Neural cell (in vitro differentiated cells): ENCODE results near the gene CDC23. TPM values are rescaled to one million over a fixed set of nuclear protein-coding genes. Genes with fewer than 3 reads are reported as not detected.
"Not testable (repeated sequence)": the region's sequence is repeated elsewhere in the genome, so short reads cannot be mapped to it uniquely, and the experiment has no call there.

Experiments
- H2AFZ ChIP-seq: fragments of 200-600, 300-800 bp; sonication (generic), shearing (Covaris generic); 2 replicates; pipeline ENCODE4 v1.6.0; 2014; ENCODE audit warnings: low read depth, mild to moderate bottlenecking, antibody characterized with exemption, low read length, moderate library complexity
- H3F3A ChIP-seq: fragments of 200-600 bp; shearing (Covaris generic); 2 replicates; pipeline ENCODE4 v1.6.1; 2016; ENCODE audit warnings: mild to moderate bottlenecking, moderate library complexity, mixed read lengths, antibody characterized with exemption, low read length; ENCODE audit not compliant: insufficient read depth, poor library complexity, severe bottlenecking
- H3K27ac ChIP-seq: fragments of 200-600, 300-800 bp; sonication (generic), shearing (Covaris generic); 2 replicates; pipeline ENCODE4 v1.5.1; 2014; ENCODE audit warnings: mild to moderate bottlenecking, low read length, moderate library complexity
- H3K27me3 ChIP-seq: fragments of 300-800, 200-600 bp; sonication (generic), shearing (Covaris generic); 2 replicates; pipeline ENCODE4 v1.6.0; 2014; ENCODE audit warnings: mild to moderate bottlenecking, low read depth, low read length, moderate library complexity; ENCODE audit not compliant: insufficient read depth
- H3K36me3 ChIP-seq: fragments of 300-800, 200-600 bp; sonication (generic), shearing (Covaris generic); 2 replicates; pipeline ENCODE4 v1.5.1; 2014; ENCODE audit warnings: mild to moderate bottlenecking, antibody characterized with exemption, low read length, moderate library complexity; ENCODE audit not compliant: insufficient read depth
- H3K4me2 ChIP-seq: fragments of 300-800, 200-600 bp; sonication (generic), shearing (Covaris generic); 2 replicates; pipeline ENCODE4 v1.6.0; 2014; ENCODE audit warnings: mild to moderate bottlenecking, low read length
- H3K4me3 ChIP-seq: fragments of 300-800, 200-600 bp; sonication (generic), shearing (Covaris generic); 2 replicates; pipeline ENCODE4 v1.5.1; 2014; ENCODE audit warnings: mild to moderate bottlenecking, low read length, moderate library complexity
- H3K79me2 ChIP-seq: fragments of 200-600 bp; shearing (Covaris generic); replicated peaks from 2 replicates; pipeline ENCODE4 v1.6.0; 2014; ENCODE audit warnings: mild to moderate bottlenecking, low read length, moderate library complexity; ENCODE audit not compliant: insufficient read depth
- H3K9ac ChIP-seq: fragments of 300-800, 200-600 bp; sonication (generic), shearing (Covaris generic); 2 replicates; pipeline ENCODE4 v1.6.1; 2016; ENCODE audit warnings: mild to moderate bottlenecking, low read length, mixed read lengths
- H3K9me2 ChIP-seq: fragments of 200-600 bp; shearing (Covaris generic); 2 replicates; pipeline ENCODE4 v1.6.1; 2016; ENCODE audit warnings: mild to moderate bottlenecking, low read length, mixed read lengths; ENCODE audit not compliant: insufficient read depth
- H3K9me3 ChIP-seq: fragments of 200-600, 300-800 bp; sonication (generic), shearing (Covaris generic); 2 replicates; pipeline ENCODE4 v1.6.1; 2016; ENCODE audit warnings: mild to moderate bottlenecking, mixed run types, low read length, moderate library complexity, mixed read lengths
- H4K20me1 ChIP-seq: fragments of 200-600 bp; shearing (Covaris generic); 2 replicates; pipeline ENCODE4 v1.6.1; 2016; ENCODE audit warnings: mild to moderate bottlenecking, mixed run types; ENCODE audit not compliant: insufficient read depth
- EP300 ChIP-seq: fragments of 450-650 bp; conservative IDR thresholded peaks from 2 replicates; pipeline ENCODE4 v1.6.1; 2014; ENCODE audit warnings: antibody characterized with exemption, mild to moderate bottlenecking, moderate library complexity; ENCODE audit not compliant: poor library complexity, severe bottlenecking
- EZH2 ChIP-seq: fragments of 200-600, 300-800 bp; shearing (Covaris generic), sonication (generic); IDR thresholded peaks from 2 replicates; pipeline ENCODE4 v1.6.1; 2014; ENCODE audit warnings: antibody characterized with exemption, low read length, borderline replicate concordance, mild to moderate bottlenecking; ENCODE audit not compliant: insufficient read depth, poor library complexity, severe bottlenecking
- MXI1 ChIP-seq: fragments of 450-650 bp; conservative IDR thresholded peaks from 2 replicates; pipeline ENCODE4 v1.6.1; 2014; ENCODE audit warnings: antibody characterized with exemption, mild to moderate bottlenecking; ENCODE audit not compliant: poor library complexity, severe bottlenecking
- POLR2AphosphoS5 ChIP-seq: IDR thresholded peaks from 2 replicates; pipeline ENCODE4 v1.6.1; 2012
- RAD21 ChIP-seq: fragments of 450-650 bp; conservative IDR thresholded peaks from 2 replicates; pipeline ENCODE4 v1.6.1; 2014; ENCODE audit warnings: antibody characterized with exemption, mild to moderate bottlenecking, moderate library complexity
- SMC3 ChIP-seq: fragments of 450-650 bp; conservative IDR thresholded peaks from 2 replicates; pipeline ENCODE4 v1.6.1; 2014; ENCODE audit warnings: antibody characterized with exemption, mild to moderate bottlenecking, moderate library complexity; ENCODE audit not compliant: poor library complexity
- TAF1 ChIP-seq: IDR thresholded peaks from 2 replicates; pipeline ENCODE4 v1.6.1; 2012; ENCODE audit warnings: low read depth
- polyA plus RNA-seq: library from polyadenylated mRNA; depleted of rRNA; stranded (reverse); fragments of >200 nt; gene quantifications from 2 replicates; pipeline ENCODE4 v1.2.3, GENCODE V29; 2014
- TF ChIP-seq, protein P1 (sequence below): fragments of 450-650 bp; IDR thresholded peaks from 2 replicates; pipeline ENCODE4 v1.5.1; 2014; ENCODE audit warnings: antibody characterized with exemption, mild to moderate bottlenecking, moderate library complexity; ENCODE audit not compliant: poor library complexity, severe bottlenecking
- TF ChIP-seq, protein P2 (sequence below): IDR thresholded peaks from 2 replicates; pipeline ENCODE4 v1.6.1; 2012; ENCODE audit warnings: borderline replicate concordance

CDC23 gene
- polyA plus RNA-seq, 1 donor from 2014 or later: 52.9 TPM

DNA sequence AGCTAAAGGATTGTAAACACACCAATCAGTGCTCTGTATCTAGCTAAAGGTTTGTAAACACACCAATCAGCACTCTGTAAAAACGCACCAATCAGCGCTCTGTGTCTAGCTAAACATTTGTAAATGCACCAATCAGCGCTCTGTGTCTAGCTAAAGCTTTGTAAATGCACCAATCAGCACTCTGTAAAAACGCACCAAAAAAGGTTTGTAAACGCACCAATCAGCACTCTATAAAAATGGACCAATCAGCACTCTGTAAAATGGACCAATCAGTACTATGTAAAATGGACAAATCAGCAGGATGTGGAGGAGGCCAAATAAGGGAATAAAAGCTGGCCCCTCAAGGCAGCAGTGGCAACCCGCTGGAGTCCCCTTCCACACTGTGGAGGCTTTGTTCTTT lies 69.5 kb downstream of the CDC23 start:
- H3K27ac ChIP-seq, H3K36me3 ChIP-seq, H3K9me2 ChIP-seq, H3K9ac ChIP-seq, H3F3A ChIP-seq, H3K9me3 ChIP-seq, H4K20me1 ChIP-seq, H2AFZ ChIP-seq, H3K4me2 ChIP-seq, H3K27me3 ChIP-seq, H3K79me2 ChIP-seq, H3K4me3 ChIP-seq: not testable (repeated sequence)

DNA sequence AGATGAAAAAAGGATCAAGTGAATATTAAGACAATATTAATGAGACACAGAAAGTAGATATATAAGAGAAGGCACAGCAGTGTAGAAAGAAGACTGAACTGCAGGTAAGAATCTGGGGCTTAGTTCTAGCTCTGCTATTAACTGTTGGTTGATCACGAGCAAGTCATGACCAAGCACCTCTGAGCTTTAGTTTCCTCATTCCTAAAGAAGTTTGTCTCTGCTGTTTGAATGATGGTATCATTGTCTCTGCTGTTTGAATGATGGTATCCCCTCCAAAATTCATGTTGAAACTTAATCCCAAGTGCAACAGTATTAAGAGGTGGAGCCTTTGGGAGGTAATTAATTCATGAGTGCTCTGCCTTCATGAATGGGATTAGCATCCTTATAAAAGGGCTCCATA lies 71.4 kb downstream of the CDC23 start:
- H3K27ac ChIP-seq: no peak overlapping the region
- H3K36me3 ChIP-seq: no peaks in the 10 kb centered on the region
- no peaks in the 10 kb centered on the region for H3K27me3 ChIP-seq
- no peak overlapping the region for H3K4me3 ChIP-seq
- H3K79me2 ChIP-seq: no peaks in the 10 kb centered on the region
- no peaks in the 10 kb centered on the region for H3F3A ChIP-seq
- H3K9ac ChIP-seq: no peak overlapping the region
- H2AFZ ChIP-seq: no peak overlapping the region
- no peak for TF ChIP-seq RAD21
- no peak for TF ChIP-seq EP300
- H3K9me3 ChIP-seq: no peaks in the 10 kb centered on the region
- H3K4me2 ChIP-seq: no peak overlapping the region
- no peaks in the 10 kb centered on the region for H4K20me1 ChIP-seq
- H3K9me2 ChIP-seq: no peaks in the 10 kb centered on the region

DNA sequence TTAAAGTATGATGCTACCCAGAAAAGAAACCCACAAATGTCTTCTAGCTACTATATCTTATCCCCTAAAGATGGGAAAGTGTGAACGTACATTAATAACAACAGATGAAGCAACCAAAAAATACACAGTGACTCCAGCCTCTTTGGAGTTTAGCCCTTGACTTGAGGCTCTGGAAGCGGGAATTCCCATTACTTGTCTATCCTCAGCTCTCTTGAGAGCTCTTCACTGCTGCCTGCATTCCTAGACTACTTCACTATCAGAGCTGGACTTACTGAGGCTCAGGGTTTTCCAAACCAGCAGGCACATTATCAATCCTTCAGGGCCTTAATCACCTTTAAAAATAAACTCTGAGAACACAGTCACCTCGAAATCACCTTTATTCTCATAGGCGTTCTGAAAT lies 72.9 kb downstream of the CDC23 start:
- H3K4me3 ChIP-seq: no peak overlapping the region
- no peaks in the 10 kb centered on the region for H3K36me3 ChIP-seq

More for the DNA sequence above, 72.9 kb downstream of the CDC23 start:
- H3F3A ChIP-seq: no peaks in the 10 kb centered on the region
- no peaks in the 10 kb centered on the region for H3K79me2 ChIP-seq
- H3K9ac ChIP-seq: no peak overlapping the region
- no peak overlapping the region for H3K4me2 ChIP-seq
- TF ChIP-seq TAF1 (no peak), POLR2AphosphoS5 (no peak), SMC3 (no peak), RAD21 (no peak), EP300 (no peak), MXI1 (no peak), EZH2 (no peak)
- TF ChIP-seq, protein P1, sequence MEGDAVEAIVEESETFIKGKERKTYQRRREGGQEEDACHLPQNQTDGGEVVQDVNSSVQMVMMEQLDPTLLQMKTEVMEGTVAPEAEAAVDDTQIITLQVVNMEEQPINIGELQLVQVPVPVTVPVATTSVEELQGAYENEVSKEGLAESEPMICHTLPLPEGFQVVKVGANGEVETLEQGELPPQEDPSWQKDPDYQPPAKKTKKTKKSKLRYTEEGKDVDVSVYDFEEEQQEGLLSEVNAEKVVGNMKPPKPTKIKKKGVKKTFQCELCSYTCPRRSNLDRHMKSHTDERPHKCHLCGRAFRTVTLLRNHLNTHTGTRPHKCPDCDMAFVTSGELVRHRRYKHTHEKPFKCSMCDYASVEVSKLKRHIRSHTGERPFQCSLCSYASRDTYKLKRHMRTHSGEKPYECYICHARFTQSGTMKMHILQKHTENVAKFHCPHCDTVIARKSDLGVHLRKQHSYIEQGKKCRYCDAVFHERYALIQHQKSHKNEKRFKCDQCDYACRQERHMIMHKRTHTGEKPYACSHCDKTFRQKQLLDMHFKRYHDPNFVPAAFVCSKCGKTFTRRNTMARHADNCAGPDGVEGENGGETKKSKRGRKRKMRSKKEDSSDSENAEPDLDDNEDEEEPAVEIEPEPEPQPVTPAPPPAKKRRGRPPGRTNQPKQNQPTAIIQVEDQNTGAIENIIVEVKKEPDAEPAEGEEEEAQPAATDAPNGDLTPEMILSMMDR: no peak
- TF ChIP-seq, protein P2, sequence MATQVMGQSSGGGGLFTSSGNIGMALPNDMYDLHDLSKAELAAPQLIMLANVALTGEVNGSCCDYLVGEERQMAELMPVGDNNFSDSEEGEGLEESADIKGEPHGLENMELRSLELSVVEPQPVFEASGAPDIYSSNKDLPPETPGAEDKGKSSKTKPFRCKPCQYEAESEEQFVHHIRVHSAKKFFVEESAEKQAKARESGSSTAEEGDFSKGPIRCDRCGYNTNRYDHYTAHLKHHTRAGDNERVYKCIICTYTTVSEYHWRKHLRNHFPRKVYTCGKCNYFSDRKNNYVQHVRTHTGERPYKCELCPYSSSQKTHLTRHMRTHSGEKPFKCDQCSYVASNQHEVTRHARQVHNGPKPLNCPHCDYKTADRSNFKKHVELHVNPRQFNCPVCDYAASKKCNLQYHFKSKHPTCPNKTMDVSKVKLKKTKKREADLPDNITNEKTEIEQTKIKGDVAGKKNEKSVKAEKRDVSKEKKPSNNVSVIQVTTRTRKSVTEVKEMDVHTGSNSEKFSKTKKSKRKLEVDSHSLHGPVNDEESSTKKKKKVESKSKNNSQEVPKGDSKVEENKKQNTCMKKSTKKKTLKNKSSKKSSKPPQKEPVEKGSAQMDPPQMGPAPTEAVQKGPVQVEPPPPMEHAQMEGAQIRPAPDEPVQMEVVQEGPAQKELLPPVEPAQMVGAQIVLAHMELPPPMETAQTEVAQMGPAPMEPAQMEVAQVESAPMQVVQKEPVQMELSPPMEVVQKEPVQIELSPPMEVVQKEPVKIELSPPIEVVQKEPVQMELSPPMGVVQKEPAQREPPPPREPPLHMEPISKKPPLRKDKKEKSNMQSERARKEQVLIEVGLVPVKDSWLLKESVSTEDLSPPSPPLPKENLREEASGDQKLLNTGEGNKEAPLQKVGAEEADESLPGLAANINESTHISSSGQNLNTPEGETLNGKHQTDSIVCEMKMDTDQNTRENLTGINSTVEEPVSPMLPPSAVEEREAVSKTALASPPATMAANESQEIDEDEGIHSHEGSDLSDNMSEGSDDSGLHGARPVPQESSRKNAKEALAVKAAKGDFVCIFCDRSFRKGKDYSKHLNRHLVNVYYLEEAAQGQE: no peak
- no peak overlapping the region for H2AFZ ChIP-seq
- H3K9me3 ChIP-seq: no peaks in the 10 kb centered on the region
- no peaks in the 10 kb centered on the region for H3K9me2 ChIP-seq
- H3K27ac ChIP-seq: no peak overlapping the region
- no peaks in the 10 kb centered on the region for H4K20me1 ChIP-seq
- no peaks in the 10 kb centered on the region for H3K27me3 ChIP-seq
